OCI-LY7 (cell line): ENCODE data around the gene PTPRZ1.

Experiments used
- EZH2phosphoT487 ChIP-seq: fragments of 200-600 bp; sonication (generic); IDR thresholded peaks from 2 replicates; pipeline ENCODE4 v1.6.1; 2018; ENCODE audit warnings: low read depth, borderline replicate concordance, mild to moderate bottlenecking, mixed run types, antibody characterized with exemption, low read length, moderate library complexity, mixed read lengths
- TF ChIP-seq, protein P1 (sequence below): fragments of 200-600 bp; sonication (generic); conservative IDR thresholded peaks from 2 replicates; pipeline ENCODE4 v1.5.1; 2014; ENCODE audit warnings: mild to moderate bottlenecking, antibody characterized with exemption, low read length, moderate library complexity, mixed read lengths

DNA sequence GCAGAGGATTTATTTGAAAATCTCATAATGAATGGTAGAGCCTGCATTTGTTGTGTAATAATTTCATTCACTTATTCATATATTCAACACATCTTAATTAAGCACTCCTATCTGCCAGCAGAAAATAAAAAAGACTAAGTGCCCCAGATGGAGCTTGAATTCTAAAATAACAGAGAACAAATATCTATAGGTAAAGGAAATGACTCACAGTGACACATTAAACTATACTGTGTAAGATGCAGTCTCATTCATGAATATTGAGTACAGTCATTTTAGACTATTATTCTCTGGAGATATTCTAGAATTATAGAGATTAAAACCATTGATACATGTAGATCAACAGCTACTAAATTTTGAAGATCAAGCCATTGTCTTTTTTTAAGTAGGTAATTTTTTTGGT lies 72.1 kb downstream of the PTPRZ1 start:
- TF ChIP-seq, protein P1, sequence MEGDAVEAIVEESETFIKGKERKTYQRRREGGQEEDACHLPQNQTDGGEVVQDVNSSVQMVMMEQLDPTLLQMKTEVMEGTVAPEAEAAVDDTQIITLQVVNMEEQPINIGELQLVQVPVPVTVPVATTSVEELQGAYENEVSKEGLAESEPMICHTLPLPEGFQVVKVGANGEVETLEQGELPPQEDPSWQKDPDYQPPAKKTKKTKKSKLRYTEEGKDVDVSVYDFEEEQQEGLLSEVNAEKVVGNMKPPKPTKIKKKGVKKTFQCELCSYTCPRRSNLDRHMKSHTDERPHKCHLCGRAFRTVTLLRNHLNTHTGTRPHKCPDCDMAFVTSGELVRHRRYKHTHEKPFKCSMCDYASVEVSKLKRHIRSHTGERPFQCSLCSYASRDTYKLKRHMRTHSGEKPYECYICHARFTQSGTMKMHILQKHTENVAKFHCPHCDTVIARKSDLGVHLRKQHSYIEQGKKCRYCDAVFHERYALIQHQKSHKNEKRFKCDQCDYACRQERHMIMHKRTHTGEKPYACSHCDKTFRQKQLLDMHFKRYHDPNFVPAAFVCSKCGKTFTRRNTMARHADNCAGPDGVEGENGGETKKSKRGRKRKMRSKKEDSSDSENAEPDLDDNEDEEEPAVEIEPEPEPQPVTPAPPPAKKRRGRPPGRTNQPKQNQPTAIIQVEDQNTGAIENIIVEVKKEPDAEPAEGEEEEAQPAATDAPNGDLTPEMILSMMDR, result no peak
- no peak for TF ChIP-seq EZH2phosphoT487
